Activated CD8-positive, alpha-beta memory T cell treated with anti-CD3 and anti-CD28 coated beads, Interleukin-2, amount 50 U/mL, for 48 hours (primary cell): Measurements from ENCODE around the gene IGSF23.
"Not testable (repeated sequence)": the region's sequence is repeated elsewhere in the genome, so short reads cannot be mapped to it uniquely, and the experiment has no call there.

Experiments
- DNase-seq: peaks from one replicate; pipeline ENCODE4 v3.0.0-alpha.2; 2020

IGSF23 gene

DNA sequence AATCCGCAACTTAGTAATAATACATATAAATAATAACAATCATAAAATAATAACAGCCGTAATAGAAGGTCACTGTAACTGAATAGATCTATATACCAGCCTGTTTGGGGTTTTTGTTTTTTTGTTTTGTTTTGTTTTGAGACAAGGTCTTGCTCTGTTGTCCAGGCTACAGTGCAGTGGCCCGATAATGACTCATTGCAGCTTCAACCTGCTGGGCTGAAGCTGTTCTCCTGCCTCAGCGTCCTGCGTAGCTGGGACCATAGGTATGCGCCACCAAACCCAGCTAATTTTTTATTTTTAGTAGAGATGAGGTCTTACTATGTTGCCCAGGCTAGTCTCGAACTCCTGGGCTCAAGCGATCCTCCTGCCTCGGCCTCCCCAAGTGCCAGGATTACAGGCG, 950 bp downstream of the IGSF23 start:
- DNase-seq: no peak

DNA sequence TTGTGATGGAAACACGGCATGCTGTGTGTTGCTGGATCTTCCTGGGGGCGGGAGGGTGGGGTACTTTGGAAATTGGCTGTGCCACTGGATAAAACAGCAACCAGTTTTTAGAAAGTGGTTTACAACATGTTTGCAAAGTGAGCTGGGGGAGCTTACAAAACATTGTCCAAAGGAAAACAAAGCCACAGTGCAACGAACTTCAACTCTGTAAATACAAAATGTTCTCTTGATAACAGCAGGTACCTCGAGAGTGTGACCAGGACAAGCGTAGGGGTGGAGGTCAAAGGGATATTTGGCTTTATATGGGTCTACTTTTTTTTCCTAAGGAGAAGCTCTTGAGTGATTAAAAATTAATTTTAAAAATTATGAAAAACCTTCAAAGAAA, 2.5 kb downstream of the IGSF23 start:
- no peak for DNase-seq

DNA sequence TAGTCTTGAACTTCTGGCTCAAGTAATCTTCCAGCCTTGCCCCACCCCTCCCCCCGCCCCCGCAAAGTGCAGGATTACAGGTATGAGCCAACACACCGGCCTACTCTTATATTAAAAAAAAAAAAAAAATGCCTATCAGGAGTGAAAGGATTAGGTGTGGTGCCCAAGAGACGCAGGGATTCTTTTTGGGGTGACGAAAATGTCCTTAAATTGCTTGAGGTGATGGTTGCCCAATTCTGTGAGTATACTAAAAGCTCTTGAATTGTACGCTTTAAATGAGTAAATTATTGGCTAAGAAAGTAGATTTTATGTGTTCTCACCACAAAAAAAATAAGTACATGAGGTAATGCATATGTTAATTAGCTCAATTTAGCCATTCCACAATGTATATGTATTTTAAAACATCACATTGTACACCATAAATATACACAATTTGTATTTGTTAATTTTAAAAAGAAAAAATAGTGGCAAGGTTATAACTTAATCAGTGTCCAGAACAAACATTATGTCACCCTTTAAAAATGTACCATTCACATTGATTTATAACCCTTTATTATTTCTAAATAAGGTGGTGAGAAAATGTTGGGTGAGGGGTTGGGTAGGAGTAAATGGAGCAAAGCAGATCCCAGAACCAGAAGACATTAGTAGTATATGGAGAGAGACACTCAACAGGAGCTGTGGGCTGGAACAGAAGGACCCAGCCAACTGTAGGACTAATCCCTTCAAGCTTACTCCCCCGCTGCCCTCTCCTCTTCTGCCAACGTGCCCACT, 3.9 kb downstream of the IGSF23 start:
- DNase-seq: no peak

DNA sequence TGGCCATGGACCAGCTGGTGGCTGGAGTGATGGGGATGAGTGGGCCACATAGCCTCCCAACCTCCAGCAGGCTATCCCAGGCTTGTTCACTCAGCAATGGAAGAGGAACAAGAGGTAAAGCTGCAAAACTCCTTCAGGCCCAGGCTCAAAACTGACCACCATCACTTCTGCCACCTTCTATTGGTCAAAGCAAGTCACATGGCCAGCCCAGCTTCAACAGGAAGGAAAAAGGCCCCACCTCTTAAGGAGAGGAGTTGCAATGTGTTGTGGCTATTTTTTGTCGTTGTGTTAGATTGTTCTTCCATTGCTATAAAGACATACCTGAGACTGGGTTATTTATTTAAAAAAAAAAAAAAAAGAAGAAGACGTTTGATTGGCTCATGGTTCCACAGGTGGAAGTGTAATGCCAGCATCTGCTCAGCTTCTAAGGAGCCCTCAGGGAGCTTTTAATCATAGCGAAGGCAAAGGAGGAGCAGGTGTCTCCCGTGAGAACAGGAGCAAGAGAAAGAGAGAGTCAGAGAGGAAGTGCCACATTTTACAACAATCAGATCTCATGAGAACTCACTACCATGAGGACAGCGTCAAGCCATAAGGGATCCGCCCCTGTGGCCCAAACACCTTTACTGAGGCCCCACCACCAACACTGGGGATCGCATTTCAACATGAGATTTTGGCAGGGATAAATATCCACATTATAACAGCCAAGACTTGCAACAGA, 5.4 kb downstream of the IGSF23 start:
- DNase-seq: no peak

DNA sequence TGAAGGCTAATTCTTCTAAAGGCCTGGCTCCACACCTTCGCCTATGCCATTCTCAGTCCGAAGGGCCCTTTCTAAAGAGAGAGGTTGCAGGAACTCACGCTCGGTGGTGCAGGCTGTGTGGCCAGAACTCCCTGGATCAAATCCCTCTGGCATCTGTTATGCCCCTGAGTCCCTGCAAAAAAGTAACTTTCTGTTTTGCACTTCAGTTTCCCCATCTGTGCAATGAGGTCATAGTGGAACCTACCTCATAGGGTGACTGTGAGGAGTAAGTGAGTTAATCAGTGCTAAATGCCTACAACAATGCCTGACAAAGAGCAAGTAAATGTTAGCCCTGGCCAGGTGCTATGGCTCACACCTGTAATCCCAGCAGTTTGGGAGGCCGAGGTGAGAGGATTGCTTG, 7.3 kb downstream of the IGSF23 start:
- DNase-seq: no peak

DNA sequence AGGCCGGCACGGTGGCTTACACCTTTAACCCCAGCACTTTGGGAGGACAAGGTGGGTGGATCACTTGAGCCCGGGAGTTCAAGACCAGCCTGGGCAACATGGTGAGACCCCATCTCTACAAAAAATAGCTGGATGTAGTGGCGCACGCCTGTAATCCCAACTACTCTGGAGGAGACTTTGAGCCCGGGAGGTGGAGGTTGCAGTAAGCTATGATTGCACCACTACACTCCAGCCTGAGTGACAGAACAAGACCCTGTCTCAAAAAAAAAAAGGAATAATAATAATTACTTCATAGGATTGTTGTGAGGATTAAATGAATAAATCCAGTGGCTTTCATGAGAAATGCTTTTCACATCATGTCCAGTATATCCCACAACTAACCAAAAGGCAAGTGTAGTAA, 8.0 kb downstream of the IGSF23 start:
- DNase-seq: no peak

DNA sequence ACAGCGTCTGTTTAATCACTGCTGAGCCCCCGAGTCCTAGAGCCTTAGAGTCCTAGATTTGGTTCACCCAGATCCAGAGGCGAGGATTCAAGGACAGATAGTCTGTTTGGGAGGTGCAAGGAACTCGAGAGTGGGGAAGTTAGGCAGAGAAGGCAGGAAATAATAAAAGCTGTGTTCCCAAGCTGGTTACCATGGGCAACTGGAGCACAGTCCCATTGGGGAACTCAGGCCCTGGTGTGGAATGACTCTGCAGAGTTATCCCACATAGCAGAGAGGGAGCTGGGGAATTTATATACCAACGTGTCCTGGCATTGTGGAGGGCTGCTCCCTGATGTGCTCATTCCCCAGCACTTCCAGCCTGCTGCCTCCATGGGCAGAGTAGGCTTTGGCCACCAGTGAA, 9.7 kb downstream of the IGSF23 start:
- no peak for DNase-seq

DNA sequence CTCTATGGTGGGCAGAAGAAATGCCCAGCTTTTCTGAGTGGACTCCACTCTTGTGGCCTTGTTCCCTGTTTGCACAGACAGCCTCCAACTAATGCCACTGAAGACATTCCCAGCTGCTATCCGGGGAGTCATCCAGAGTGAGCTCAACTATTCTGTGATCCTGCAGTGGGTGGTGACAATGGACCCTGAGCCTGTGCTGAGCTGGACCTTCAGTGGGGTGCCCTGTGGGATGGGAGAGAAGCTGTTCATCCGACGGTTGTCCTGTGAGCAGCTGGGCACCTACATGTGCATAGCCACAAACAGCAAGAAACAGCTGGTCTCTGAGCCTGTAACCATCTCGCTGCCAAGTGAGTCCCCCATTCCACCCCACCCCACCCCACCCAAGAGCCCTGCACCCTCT, 10.3 kb downstream of the IGSF23 start:
- DNase-seq: no peak

DNA sequence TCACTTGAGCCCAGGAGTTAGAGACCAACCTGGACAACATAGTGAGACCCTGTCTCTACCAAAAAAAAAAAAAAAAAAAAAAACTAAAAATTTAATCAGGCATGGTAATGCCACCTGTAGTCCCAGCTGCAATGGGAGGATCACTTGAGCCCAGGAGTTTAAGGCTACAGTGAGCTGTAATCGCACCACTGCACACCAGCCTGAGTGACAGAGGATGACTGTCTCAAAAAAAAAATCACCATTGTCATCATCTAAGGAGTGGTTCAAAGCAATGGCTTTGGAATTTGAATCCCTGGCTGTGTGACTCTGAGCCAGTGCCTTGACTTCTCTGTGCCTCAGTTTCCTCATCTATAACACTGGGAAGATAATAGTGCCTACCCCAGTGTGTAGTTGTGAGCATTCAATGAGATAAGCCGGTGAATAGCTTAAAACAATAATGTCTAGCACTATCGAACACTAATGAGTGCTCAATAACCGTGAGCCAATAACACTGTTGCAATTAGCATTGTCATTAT, 11.5 kb downstream of the IGSF23 start:
- DNase-seq: no peak

DNA sequence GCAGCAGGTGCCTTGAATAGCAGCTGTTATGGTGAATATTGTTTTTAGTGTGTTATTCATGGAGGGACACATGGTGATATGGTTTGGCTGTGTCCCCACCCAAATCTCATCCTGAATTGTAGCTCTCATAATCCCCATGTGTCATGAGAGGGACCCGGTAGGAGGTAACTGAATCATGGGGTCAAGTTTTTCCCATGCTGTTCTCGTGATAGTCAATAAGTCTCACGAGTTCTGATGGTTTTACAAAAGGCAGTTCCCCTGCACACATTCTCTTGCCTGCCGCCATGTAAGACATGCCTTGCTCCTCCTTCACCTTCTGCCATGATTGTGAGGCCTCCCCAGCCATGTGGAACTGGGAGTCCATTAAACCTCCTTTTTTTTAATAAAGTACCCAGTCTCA, 12.3 kb downstream of the IGSF23 start:
- DNase-seq: not testable (repeated sequence)

DNA sequence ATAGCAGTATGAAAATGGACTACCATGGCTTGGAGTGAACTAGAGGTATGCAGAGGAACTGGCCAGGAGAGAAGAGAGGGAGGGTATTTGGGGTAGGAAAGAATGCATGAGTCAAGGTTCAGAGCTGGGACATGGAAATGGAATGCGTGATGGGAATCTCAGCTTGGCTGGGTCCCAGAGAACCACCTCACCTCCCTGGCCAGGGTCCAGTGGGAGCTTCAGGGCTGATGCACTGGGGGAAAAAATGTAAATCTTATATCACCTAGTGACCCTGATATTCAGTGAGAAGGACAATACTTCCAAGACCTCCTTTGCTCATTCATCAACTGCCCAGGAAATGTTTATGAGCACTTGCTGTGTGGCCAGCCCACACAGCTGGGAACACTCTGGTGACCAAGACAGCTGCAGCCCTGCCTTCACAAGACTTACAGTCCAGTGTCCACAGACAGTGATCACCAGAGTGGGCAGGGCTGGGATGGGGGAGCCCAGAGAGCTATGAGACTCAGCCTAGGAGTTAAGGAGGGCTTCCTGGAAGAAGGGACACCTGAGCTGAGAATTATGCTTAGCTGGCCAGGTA, 12.8 kb downstream of the IGSF23 start:
- DNase-seq: no peak

DNA sequence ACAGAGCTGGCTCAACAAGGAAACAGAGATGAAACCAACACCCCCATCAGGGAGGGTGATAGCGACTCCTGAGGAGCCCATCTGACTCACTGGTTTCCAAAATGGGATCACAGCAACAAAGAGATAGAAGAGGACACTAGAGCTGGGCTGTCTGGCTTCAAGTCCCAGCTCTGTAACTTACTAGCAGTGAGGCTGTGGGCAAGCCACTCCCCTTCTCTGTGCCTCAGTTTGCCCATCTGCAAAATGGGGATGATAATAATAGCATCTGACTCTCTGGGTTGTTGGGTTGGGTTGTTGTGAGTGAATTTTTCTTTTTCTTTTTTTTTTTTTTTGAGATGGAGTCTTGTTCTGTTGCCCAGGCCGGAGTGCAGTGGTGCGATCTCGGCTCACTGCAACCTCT, 14.3 kb downstream of the IGSF23 start:
- no peak for DNase-seq

DNA sequence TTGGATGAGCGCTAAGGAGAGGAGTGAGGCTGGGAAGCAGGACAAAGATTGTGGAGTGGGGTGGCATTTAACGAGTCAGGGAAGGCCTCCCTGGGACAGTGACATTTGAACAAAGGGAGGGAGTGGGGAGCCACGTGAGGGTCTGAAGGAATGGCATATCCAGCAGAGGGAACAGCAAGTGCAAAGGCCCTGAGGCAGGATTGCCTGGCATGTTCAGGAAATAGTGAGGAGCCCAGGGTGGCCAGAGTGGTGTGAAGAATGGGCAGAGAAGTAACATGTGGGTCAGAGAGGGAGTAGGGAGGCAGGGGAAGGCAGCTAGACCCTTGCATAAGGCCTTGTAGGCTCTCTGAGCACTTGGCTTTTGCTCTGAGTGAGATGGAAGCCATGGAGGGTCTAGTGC, 15.4 kb downstream of the IGSF23 start:
- no peak for DNase-seq

DNA sequence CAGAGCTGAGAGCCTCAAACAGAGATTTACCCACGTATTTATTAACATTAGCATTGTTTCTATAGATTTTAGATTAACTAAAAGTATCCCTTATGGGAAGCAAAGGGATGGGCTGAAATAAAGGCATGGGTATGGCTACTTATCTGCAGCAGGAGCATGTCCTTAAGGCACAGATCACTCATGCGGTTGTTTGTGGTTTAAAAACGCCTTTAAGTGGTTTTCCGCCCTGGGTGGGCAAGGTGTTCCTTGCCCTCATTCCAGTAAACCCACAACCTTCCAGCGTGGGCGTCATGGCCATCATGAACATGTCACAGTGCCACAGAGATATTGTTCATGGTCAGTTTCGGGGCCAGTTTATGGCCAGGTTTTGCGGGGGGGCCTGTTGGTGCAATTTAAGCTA, 18.2 kb downstream of the IGSF23 start:
- DNase-seq: not testable (repeated sequence)

DNA sequence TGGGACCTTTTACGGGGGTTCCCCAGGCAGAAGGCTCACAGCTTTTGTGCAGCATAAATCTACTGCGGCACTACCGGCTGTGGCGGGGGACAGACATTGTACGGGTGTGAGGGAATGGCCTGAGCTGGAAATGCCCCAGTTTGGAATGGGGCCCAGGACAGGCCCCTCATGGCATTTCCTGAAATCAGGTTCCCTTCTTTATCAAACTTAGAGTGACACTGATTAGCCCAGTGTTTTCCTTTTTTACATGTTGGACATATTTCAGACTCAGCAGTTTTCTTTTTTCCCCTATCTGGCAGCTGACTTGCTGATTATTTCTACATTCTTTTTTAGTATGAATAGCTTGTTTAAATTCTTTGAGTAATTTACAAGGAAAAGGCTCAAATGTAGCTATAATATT, 20.7 kb downstream of the IGSF23 start:
- not testable (repeated sequence) for DNase-seq

DNA sequence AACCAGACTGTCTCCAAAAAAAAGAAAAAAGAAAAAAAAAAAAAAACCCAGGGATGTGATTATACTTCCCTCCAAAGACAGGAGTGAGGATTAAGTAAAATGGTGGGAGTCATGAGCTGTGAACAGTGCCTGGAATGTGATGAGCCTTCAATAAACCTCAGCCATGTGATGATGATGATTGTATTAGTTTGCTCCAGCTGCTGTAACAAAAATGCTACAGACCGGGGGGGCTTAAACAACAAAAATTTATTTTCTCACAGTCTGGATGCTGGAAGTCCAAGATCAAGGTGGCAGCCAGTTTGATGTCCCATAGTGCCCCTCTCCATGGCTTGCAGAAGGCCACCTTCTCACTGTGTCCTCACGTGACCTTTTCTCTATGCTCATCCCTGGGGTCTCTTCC, 21.4 kb downstream of the IGSF23 start:
- DNase-seq: no peak

DNA sequence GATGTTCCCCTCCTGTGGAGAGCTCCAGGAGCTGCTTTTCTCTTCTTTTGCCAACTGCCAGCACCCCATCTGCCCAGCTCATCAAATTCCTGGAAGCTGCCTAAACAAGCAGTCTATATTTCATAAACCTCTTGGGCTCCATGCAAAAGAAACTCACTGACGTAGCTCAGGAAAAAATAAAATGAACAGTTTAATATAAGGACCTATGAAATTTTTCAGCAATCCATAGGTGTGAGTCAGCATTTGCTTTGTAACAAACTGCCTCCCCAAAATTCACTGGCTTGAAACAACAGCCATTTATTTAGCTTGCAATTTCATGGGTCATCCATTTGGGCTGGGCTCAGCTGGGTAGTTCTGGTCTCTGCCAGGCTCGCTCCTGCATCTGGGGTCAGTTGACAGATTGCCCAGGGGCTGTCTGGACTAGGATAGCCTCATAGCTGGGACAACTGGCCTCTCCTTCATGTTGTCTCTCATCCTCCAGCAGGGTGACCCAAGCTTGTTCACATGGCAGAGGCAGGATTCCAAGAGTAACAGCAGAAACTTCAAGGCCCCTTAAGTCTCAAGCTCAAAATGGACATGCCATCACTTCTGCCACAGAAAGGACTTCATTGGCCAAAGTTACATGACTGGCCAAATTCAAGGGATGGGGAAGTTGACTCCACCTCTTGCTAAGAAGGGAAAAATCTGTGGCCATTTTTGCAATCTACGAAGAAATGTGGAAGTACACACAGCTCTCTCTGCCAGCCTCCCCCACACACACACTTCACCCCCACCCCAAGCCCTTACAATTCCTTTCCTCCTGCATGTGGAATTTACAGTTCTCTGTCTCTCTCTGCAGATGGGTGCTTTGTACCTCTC, 22.4 kb downstream of the IGSF23 start:
- DNase-seq: no peak

DNA sequence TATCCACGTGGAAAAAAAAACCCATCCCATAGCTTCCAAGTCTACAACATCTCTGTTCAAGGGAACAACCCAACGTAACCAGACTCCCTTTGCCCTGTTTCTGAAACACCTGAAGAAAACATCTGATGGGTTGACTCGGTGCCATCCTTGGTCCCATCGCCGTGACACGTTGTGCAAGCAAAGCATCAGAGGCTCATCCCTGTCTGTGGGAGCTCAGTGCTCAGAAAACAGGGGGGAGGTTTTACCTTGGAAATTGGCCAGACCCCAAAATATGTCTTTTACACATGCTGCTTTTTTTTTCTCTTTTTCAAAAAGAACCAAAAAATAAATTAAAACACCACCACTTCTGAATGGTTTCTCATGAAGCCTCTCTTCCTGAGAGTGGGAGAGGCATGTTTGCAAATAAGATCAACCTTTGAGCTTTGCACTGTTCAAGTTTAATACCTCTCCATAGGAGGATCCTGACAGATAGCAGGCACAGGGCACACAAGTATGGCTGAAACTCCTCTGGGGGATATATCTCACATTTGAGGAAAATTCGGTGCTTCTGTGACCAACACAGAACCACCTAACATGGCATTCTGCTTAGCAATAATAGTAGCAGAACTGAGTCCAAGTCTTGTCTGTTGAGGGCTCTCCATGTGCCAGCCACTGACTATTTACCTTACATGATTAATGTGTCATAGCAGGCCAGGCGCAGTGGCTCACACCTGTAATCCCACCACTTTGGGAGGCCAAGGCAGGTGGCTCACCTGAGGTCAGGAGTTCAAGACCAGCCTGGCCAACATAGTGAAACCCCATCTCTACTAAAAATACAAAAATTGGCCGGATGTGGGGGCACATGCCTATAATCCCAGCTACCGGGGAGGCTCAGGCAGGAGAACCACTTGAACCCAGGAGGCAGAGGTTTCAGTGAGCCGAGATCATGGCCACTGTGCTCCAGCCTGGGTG, 23.4 kb downstream of the IGSF23 start:
- DNase-seq: no peak

DNA sequence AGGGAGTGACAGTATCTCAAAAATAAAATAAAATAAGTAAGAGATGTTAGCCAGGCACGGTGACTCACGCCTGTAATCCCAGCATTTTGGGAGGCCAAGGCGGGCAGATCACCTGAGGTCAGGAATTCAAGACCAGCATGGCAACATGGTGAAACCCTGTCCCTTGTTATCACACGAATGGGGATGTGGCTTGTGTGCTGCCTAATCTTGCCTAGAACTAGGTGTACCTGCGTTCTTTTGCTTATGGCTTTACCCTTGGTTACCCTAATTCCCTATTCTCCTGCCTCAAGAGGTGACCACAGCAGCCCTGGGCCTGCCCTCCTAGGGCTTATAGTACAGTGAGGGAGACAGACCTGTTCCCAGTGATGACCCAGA, 24.0 kb downstream of the IGSF23 start:
- DNase-seq: no peak

DNA sequence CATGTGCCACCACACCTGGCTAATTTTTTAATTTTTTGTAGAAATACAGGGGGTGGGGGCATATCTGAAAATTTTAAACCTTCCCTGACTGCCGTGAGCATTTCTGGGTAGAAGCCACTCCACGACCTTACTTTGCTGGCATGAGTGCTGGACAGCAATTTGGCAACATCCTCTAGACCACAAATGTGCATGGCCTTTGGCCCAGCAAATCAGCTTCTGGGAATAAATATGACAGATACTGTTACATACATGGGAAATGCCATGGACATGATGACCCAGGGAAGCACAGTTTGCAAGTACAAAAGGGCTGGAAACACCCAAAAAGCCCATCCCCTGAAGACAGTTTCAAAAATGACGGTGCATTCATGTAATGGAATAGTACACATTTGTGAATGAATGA, 27.2 kb downstream of the IGSF23 start:
- DNase-seq: no peak

DNA sequence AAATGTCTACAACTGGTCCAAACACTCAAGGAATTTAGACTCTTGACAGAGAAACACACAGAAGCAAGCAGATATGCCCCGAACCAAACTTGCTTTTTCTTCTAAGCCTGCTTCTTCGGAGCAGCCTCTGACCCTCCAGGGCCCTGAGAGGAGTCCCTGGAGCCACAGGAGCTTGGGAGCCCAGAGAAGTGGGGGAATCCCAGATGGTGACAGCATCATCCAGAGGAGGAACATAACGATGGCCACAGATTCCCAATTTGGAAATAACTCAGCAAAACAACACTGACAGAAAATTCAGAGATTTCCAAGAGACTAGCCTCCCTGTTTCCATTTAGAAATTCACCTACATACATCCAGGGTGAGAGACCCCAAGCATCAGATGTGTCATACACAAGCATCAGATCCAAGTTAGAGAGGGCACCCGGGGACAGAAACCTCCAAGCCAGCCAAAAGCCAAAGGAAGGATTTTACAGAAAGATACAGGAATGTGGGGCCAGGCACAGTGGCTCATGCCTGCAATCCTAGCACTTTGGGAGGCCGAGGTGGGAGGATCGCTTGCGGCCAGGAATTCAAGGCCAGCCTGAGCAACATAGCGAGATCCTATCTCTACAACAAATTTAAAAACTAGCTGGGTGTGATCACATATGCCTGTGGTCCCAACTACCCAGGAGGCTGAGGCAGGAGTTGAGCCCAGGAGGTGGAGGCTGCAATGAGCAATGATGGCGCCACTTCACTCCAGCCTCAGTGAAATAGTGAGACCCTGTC, 28.3 kb downstream of the IGSF23 start:
- no peak for DNase-seq
